Panc1 (cell line): ENCODE data around the gene CRB3. TPM values are rescaled to one million over a fixed set of nuclear protein-coding genes. Genes with fewer than 3 reads are reported as not detected.

Source experiments
- ATAC-seq: fragments of 200-7000 bp; cut with Tn5 transposase; 2 replicates; pipeline ENCODE4 v1.9.1; 2020; ENCODE audit warnings: mild to moderate bottlenecking, moderate library complexity
- BruUV-seq: library from RNA; stranded (reverse); fragments of 400-500 nt; replicated peaks from 2 replicates; lab custom pipeline; 2021; lab: Mats Ljungman, UMichigan
- CTCF ChIA-PET: fragments of 300-600 bp; sonication (Branson Sonifier 250); formaldehyde crosslinking; loops from one replicate; lab custom pipeline; 2022; ENCODE audit warnings: antibody characterized with exemption; lab: Charles Lee
- POLR2A ChIA-PET: fragments of 300-600 bp; sonication (Branson Sonifier 250); formaldehyde crosslinking; loops from one replicate; lab custom pipeline; 2022; ENCODE audit warnings: antibody characterized with exemption; lab: Charles Lee
- DNase-seq: peaks from one replicate; pipeline ENCODE4 v3.0.0-alpha.2; 2010; ENCODE audit warnings: low read depth, low spot score
- H3K27ac ChIP-seq: 2 replicates; pipeline ENCODE4 v1.5.1; 2011; ENCODE audit warnings: mild to moderate bottlenecking, low read length, inconsistent platforms
- H3K27me3 ChIP-seq: fragments of 200-500 bp; sonication (Bioruptor generic); 2 replicates; pipeline ENCODE4 v1.6.0; 2014; ENCODE audit warnings: low read length, inconsistent platforms; ENCODE audit not compliant: control insufficient read depth, insufficient read depth
- H3K36me3 ChIP-seq: fragments of 200-500 bp; sonication (Bioruptor generic); 2 replicates; pipeline ENCODE4 v1.5.1; 2014; ENCODE audit warnings: inconsistent platforms, mild to moderate bottlenecking, low read length, moderate library complexity; ENCODE audit not compliant: control insufficient read depth, insufficient read depth
- H3K4me1 ChIP-seq: 2 replicates; pipeline ENCODE4 v1.5.1; 2011; ENCODE audit warnings: inconsistent platforms, mild to moderate bottlenecking, low read length, moderate library complexity; ENCODE audit not compliant: control insufficient read depth, insufficient read depth
- H3K4me3 ChIP-seq, 2 experiments: 2 replicates each; pipeline ENCODE4 v1.5.1; 2011 to 2012; ENCODE audit warnings: low read depth in 2 of 2, low read length in 2 of 2, mild to moderate bottlenecking in 2 of 2, inconsistent platforms in 1 of 2, moderate library complexity in 1 of 2
- H3K9me3 ChIP-seq: fragments of 200-500 bp; sonication (Bioruptor generic); 2 replicates; pipeline ENCODE4 v1.5.1; 2014; ENCODE audit warnings: low read depth, mild to moderate bottlenecking, inconsistent platforms, low read length, moderate library complexity; ENCODE audit not compliant: control insufficient read depth, insufficient read depth
- CTCF ChIP-seq: fragments of 450-650 bp; IDR thresholded peaks from 2 replicates; pipeline ENCODE4 v1.5.1; 2017; ENCODE audit warnings: mild to moderate bottlenecking
- POLR2AphosphoS5 ChIP-seq: IDR thresholded peaks from 2 replicates; pipeline ENCODE4 v1.6.1; 2012; ENCODE audit warnings: mild to moderate bottlenecking, low read depth, low read length, moderate library complexity
- REST ChIP-seq, 2 experiments: IDR thresholded peaks; 2 replicates each; pipeline ENCODE4 v1.6.1; 2011 to 2012; ENCODE audit warnings: low read depth in 2 of 2, control low read depth in 1 of 2, low read length in 1 of 2, mild to moderate bottlenecking in 1 of 2, moderate library complexity in 1 of 2; ENCODE audit not compliant: insufficient read depth in 1 of 2
- SIN3A ChIP-seq: IDR thresholded peaks from 2 replicates; pipeline ENCODE4 v1.6.1; 2012; ENCODE audit warnings: low read depth, mild to moderate bottlenecking, low read length, moderate library complexity, borderline replicate concordance; ENCODE audit not compliant: insufficient read depth
- TCF7L2 ChIP-seq: IDR thresholded peaks from 2 replicates; pipeline ENCODE4 v1.6.1; 2011; ENCODE audit warnings: mild to moderate bottlenecking, low read depth, low read length, inconsistent platforms
- in situ Hi-C: cut with HindIII; loops from 2 replicates; pipeline ENCODE4 v1.10.0; 2016; ENCODE audit warnings: low sequenced_read_pairs, low pct_unique_long_range_greater_than_20kb
- intact Hi-C: fragments of 100-400 bp; cut with micrococcal nuclease; formaldehyde crosslinking; loops from one replicate; pipeline ENCODE4 v1.10.0; 2022; ENCODE audit not compliant: unreplicated experiment
- total RNA-seq: library from RNA; stranded (reverse); gene quantifications from one replicate; pipeline ENCODE4 v1.2.1, GENCODE V29; 2021; ENCODE audit not compliant: unreplicated experiment

Gene CRB3
- total RNA-seq, 1 experiment from 2014 or later, result 0.21 TPM

GRCh38 chr19:6417713-6418561 lies 46.1 kb upstream of the CRB3 start:
- H3K27me3 ChIP-seq, result no peaks in the 10 kb centered on the region
- BruUV-seq, result no TSS peak
- H3K9me3 ChIP-seq, result no peaks in the 10 kb centered on the region
- intact Hi-C loops, result no loop called here
- POLR2A ChIA-PET, result interaction anchor here (0.5 kb wide), 1 partner anchor 34 kb away, joined by 3 read pairs; no protein-coding TSS in a partner anchor
- no peak for DNase-seq
- TF ChIP-seq REST (IDR thresholded peaks at IDR 0.05; ENCODE audit: insufficient read depth in 1 of 2, low read depth in 2 of 2, low read length in 1 of 2) (no peak), SIN3A (no peak), TCF7L2 (no peak), CTCF (peak; percentile 74; the same call in 1 of the 2 replicates), POLR2AphosphoS5 (no peak)
- ATAC-seq, result peak; percentile 72
- CTCF ChIA-PET, result interaction anchor here (0.7 kb wide), 2 partner anchors 42 to 105 kb away, joined by 3 read pairs; partner anchors contain the start of gene SLC25A23
- no peak overlapping the region for H3K4me3 ChIP-seq
- peaks cover 10% of the 10 kb centered on the region for H3K36me3 ChIP-seq
- peaks cover 5% of the 10 kb centered on the region for H3K4me1 ChIP-seq
- no peak overlapping the region for H3K27ac ChIP-seq
- in situ Hi-C loops, result no loop called here

GRCh38 chr19:6418562-6418932 lies 45.5 kb upstream of the CRB3 start:
- peaks cover 10% of the 10 kb centered on the region for H3K36me3 ChIP-seq
- CTCF ChIA-PET, result no interaction called here
- no peak for TF ChIP-seq POLR2AphosphoS5
- no peak for TF ChIP-seq TCF7L2
- TF ChIP-seq CTCF, result no peak
- no peak for TF ChIP-seq REST (IDR thresholded peaks at IDR 0.05; ENCODE audit: insufficient read depth in 1 of 2, low read depth in 2 of 2, low read length in 1 of 2)
- TF ChIP-seq SIN3A, result no peak
- no peak overlapping the region for H3K4me3 ChIP-seq
- in situ Hi-C loops (no loop called here), intact Hi-C loops (no loop called here)
- H3K4me1 ChIP-seq, result peaks cover 5% of the 10 kb centered on the region
- H3K9me3 ChIP-seq, result no peaks in the 10 kb centered on the region
- no peaks in the 10 kb centered on the region for H3K27me3 ChIP-seq
- POLR2A ChIA-PET, result no interaction called here
- no TSS peak for BruUV-seq
- DNase-seq (no peak), ATAC-seq (no peak)
- H3K27ac ChIP-seq, result no peak overlapping the region
